Uterus (tissue), 4 donors: ENCODE data around the gene EIF6. TPM values are rescaled to one million over a fixed set of nuclear protein-coding genes. Genes with fewer than 3 reads are reported as not detected.

Experiments used
- DNase-seq, 2 donors: peaks; one replicate each; pipeline ENCODE4 v3.0.0-alpha.2; 2019 to 2020
- H3K27ac ChIP-seq, 2 donors: fragments of 200-600 bp; sonication (generic); 1 replicate in 1 of 2; 2 replicates in 1 of 2; pipeline ENCODE4 v1.5.1; 2016 to 2018
- H3K27me3 ChIP-seq, 2 donors: fragments of 200-600 bp; sonication (generic); one replicate each; pipeline ENCODE4 v1.5.1; 2018 to 2019; ENCODE audit warnings: control low read depth in 1 of 2
- H3K36me3 ChIP-seq, 2 donors: fragments of 200-600 bp; sonication (generic); one replicate each; pipeline ENCODE4 v1.5.1; 2019; ENCODE audit warnings: control low read depth in 1 of 2
- H3K4me1 ChIP-seq, 2 donors: fragments of 200-600 bp; sonication (generic); one replicate each; pipeline ENCODE4 v1.5.1; 2018 to 2019; ENCODE audit warnings: control low read depth in 1 of 2
- H3K4me3 ChIP-seq, 2 donors: fragments of 200-600 bp; sonication (generic); 1 replicate in 1 of 2; 2 replicates in 1 of 2; pipeline ENCODE4 v1.5.1; 2018 to 2019; ENCODE audit warnings: mild to moderate bottlenecking in 1 of 2
- H3K9me3 ChIP-seq, 2 donors: fragments of 200-600 bp; sonication (generic); one replicate each; pipeline ENCODE4 v1.5.1; 2019; ENCODE audit warnings: control low read depth in 1 of 2
- POLR2A ChIP-seq, 2 donors: fragments of 450-650 bp; IDR thresholded peaks; one replicate each; pipeline ENCODE4 v1.6.1; 2016; ENCODE audit warnings: antibody characterized with exemption in 2 of 2, mild to moderate bottlenecking in 1 of 2, moderate library complexity in 1 of 2
- intact Hi-C: fragments of 100-400 bp; cut with DNase I; formaldehyde crosslinking; loops from one replicate; pipeline ENCODE4 v1.15.1; 2023; ENCODE audit warnings: low total_unique reads
- total RNA-seq, 4 donors: library from RNA; depleted of rRNA in 3 of 4; stranded (reverse); fragments of >200 nt in 3 of 4; gene quantifications; one replicate each; pipeline versions ENCODE4 v1.1.0 to v1.2.4, GENCODE V29; 2014 to 2023
- TF ChIP-seq, protein P1 (sequence below), 4 experiments: fragments of 200-600 bp in 2 of 4; fragments of 450-650 bp in 2 of 4; sonication (generic) in 2 of 4; IDR thresholded peaks; one replicate each; pipeline ENCODE4 v1.5.1; 2016 to 2019; ENCODE audit warnings: antibody characterized with exemption in 4 of 4, mild to moderate bottlenecking in 2 of 4, moderate library complexity in 1 of 4
- donor health status: DM: yes; HTN: yes; CAD: no.

The EIF6 gene
- total RNA-seq, 4 donors from 2014 or later: 33.8 to 80.9 (median 66.8) TPM

DNA sequence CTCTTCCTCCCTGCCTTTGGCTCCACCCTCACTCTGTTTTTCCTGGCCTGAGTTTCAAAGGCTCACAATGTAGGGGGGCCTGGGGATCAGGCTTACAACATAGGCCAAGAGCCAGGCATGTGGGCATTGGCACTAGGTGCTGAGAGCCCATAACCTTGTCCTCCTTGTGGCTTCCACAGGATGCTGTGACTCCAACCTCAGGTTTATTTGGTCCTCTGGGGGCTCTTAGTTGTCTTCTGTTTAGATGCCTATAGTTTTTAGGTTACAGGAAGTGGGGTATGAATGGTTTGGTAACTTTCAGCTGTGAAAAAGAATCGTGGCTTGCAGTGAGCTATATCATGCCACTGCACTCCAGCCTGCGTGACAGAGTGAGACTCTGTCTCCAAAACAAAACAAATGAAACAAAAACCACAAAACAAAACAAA lies 32.5 kb downstream of the EIF6 start:
- H3K9me3 ChIP-seq: no peaks in the 10 kb centered on the region
- intact Hi-C loops: no loop called here
- no peak for DNase-seq
- H3K36me3 ChIP-seq: no peaks in the 10 kb centered on the region
- H3K4me3 ChIP-seq: no peak overlapping the region
- H3K27ac ChIP-seq: no peak overlapping the region
- no peaks in the 10 kb centered on the region for H3K27me3 ChIP-seq
- H3K4me1 ChIP-seq: no peaks in the 10 kb centered on the region
- TF ChIP-seq, protein P1, sequence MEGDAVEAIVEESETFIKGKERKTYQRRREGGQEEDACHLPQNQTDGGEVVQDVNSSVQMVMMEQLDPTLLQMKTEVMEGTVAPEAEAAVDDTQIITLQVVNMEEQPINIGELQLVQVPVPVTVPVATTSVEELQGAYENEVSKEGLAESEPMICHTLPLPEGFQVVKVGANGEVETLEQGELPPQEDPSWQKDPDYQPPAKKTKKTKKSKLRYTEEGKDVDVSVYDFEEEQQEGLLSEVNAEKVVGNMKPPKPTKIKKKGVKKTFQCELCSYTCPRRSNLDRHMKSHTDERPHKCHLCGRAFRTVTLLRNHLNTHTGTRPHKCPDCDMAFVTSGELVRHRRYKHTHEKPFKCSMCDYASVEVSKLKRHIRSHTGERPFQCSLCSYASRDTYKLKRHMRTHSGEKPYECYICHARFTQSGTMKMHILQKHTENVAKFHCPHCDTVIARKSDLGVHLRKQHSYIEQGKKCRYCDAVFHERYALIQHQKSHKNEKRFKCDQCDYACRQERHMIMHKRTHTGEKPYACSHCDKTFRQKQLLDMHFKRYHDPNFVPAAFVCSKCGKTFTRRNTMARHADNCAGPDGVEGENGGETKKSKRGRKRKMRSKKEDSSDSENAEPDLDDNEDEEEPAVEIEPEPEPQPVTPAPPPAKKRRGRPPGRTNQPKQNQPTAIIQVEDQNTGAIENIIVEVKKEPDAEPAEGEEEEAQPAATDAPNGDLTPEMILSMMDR (IDR thresholded peaks at IDR 0.05): no peak

DNA sequence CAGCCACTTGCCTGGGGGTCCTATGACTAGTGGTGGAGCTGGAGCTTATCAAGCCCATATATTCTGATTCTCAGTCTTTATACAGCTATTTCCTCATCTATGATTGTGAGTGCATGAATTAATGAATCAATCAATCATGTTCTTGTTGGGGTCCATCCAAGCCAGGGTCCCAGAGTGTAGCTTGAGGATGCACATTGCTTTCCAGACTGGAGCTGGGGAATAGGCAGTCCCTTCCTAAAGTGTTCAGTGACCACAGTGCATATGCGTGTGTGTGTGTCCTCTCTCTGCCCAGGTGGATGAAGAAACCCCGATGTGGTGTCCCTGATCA lies 33.0 kb downstream of the EIF6 start:
- DNase-seq: no peak
- Histone ChIP-seq H3K4me1 (no peaks in the 10 kb centered on the region), H3K27ac (no peak overlapping the region), H3K27me3 (no peaks in the 10 kb centered on the region), H3K4me3 (no peak overlapping the region), H3K36me3 (no peaks in the 10 kb centered on the region), H3K9me3 (no peaks in the 10 kb centered on the region)
- no peak for TF ChIP-seq POLR2A (IDR thresholded peaks at IDR 0.05)
- TF ChIP-seq, protein P1 (IDR thresholded peaks at IDR 0.05): no peak
- intact Hi-C loops: no loop called here

DNA sequence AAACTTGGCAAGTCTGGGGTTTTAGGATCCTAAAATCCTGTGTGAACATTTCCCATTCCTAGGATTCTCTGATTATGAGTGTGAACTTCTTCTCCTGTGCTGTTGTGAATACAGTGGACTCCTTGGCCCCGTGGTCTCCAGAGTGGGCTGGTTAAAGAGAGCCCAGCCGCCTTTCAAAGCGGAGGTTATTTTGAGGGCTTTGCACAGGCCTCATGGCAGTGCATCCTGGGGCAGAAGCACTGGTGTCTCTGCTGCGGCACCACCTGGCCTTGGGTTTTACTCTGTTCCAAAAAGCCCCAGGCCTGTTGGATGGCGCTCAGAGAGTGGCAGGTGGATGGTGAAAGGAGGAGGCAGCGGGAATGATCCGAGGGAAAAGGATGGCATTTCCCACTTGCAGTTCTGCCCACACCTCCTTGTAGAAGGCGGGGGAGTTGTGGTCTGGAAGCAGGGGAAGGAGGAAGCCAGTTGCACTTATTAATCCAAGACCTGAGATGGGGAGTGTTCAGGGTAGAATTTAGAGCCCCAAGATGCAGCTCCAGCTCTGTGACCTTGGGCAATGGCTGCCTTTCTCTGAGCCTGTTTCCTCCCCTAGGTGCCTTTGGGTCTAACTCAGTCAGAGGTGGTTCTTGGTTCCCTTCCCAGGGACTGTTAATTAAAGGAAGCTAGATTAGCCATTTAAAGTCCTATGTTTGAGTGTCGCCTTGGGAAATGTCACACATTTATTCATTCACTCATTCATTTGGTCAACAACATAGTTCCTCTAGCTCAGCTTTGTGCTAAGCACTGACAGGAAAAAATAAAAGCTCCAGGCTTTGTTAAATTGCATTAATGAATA lies 35.7 kb downstream of the EIF6 start:
- no peak for DNase-seq
- no peak overlapping the region for H3K27ac ChIP-seq
- H3K4me1 ChIP-seq: no peaks in the 10 kb centered on the region
- no peaks in the 10 kb centered on the region for H3K36me3 ChIP-seq
- H3K9me3 ChIP-seq: no peaks in the 10 kb centered on the region
- intact Hi-C loops: no loop called here
- no peak overlapping the region for H3K4me3 ChIP-seq
- no peaks in the 10 kb centered on the region for H3K27me3 ChIP-seq
- no peak for TF ChIP-seq POLR2A (IDR thresholded peaks at IDR 0.05)
- TF ChIP-seq, protein P1 (IDR thresholded peaks at IDR 0.05): no peak

DNA sequence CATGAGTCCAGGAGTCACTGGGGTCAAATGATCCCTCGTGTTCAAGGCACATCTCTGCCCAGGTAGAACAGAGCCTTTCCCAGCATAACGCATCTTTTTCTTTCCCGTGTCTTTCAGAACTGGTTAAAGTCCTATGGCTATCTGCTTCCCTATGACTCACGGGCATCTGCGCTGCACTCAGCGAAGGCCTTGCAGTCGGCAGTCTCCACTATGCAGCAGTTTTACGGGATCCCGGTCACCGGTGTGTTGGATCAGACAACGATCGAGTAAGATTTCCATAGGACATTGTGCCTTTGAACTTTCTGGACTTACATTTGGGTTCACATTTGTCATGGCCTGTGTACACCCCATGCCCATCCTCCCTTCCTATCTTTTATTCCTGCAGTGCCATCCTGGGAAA lies 37.8 kb downstream of the EIF6 start:
- H3K4me1 ChIP-seq: no peaks in the 10 kb centered on the region
- TF ChIP-seq, protein P1 (IDR thresholded peaks at IDR 0.05): no peak
- no peak for TF ChIP-seq POLR2A (IDR thresholded peaks at IDR 0.05)
- H3K27me3 ChIP-seq: no peaks in the 10 kb centered on the region
- DNase-seq: no peak
- intact Hi-C loops: no loop called here
- H3K9me3 ChIP-seq: no peaks in the 10 kb centered on the region
- H3K4me3 ChIP-seq: no peak overlapping the region
- no peak overlapping the region for H3K27ac ChIP-seq
- no peaks in the 10 kb centered on the region for H3K36me3 ChIP-seq

DNA sequence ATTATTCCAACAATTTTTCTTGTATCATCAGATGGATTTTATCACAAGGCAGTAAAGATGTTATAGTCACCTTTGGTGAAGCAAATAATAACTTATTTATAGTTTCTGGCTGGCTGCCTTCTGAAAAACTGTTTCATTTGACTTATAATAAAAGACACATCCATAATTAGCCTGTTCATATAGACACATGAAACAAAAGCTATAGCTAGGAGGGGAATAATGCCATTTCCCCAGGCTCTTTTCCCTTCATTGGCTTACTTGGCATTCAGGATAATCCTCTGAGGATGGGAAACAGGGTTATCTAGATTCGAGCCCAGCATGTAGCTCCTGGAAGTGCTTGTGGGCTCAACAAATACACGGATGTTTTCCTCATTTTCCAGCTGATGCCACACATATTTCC lies 40.6 kb downstream of the EIF6 start:
- no peaks in the 10 kb centered on the region for H3K9me3 ChIP-seq
- H3K27me3 ChIP-seq: no peaks in the 10 kb centered on the region
- H3K4me3 ChIP-seq: no peak overlapping the region
- H3K36me3 ChIP-seq: no peaks in the 10 kb centered on the region
- no peaks in the 10 kb centered on the region for H3K4me1 ChIP-seq
- no peak overlapping the region for H3K27ac ChIP-seq
- intact Hi-C loops: no loop called here
- TF ChIP-seq, protein P1 (IDR thresholded peaks at IDR 0.05): no peak
- no peak for TF ChIP-seq POLR2A (IDR thresholded peaks at IDR 0.05)
- DNase-seq: no peak
